Hematopoietic multipotent progenitor cell treated with erythropoietin and hydrocortisone succinate and interleukin-3 and kit ligand, for 6 days (in vitro differentiated cells): Measurements from ENCODE around the gene SLC10A7.
A peak's percentile ranks its signal among the peaks of the same experiment; 100 is the strongest.

Source experiments
- DNase-seq: peaks from one replicate; pipeline ENCODE4 v3.0.0-alpha.2; 2015

Gene SLC10A7

GRCh38 chr4:146252969-146253611, 268.6 kb downstream of the SLC10A7 start:
- no peak for DNase-seq

GRCh38 chr4:146247356-146247755, 274.4 kb downstream of the SLC10A7 start:
- no peak for DNase-seq

GRCh38 chr4:146246381-146246780, 275.4 kb downstream of the SLC10A7 start:
- DNase-seq, result no peak

GRCh38 chr4:146245850-146246249, 275.9 kb downstream of the SLC10A7 start:
- no peak for DNase-seq

GRCh38 chr4:146245246-146245645, 276.5 kb downstream of the SLC10A7 start:
- no peak for DNase-seq

- no peak for DNase-seq
Measured at GRCh38 chr4:146244496-146244895, 277.2 kb downstream of the SLC10A7 start.

GRCh38 chr4:146243883-146244277, 277.9 kb downstream of the SLC10A7 start:
- DNase-seq, result no peak

- peak; percentile 42 for DNase-seq
Measured at GRCh38 chr4:146243141-146243882, 278.4 kb downstream of the SLC10A7 start.

GRCh38 chr4:146238107-146238506, 283.6 kb downstream of the SLC10A7 start:
- DNase-seq, result no peak

- DNase-seq, result no peak
Measured at GRCh38 chr4:146237092-146237491, 284.6 kb downstream of the SLC10A7 start.

GRCh38 chr4:146236216-146236615, 285.5 kb downstream of the SLC10A7 start:
- no peak for DNase-seq

GRCh38 chr4:146235654-146236177, 286.0 kb downstream of the SLC10A7 start:
- no peak for DNase-seq

- DNase-seq, result no peak
Measured at GRCh38 chr4:146232131-146232722, 289.5 kb downstream of the SLC10A7 start.

GRCh38 chr4:146229406-146229805, 292.3 kb downstream of the SLC10A7 start:
- DNase-seq, result no peak

- DNase-seq, result no peak
Measured at GRCh38 chr4:146224326-146224966, 297.3 kb downstream of the SLC10A7 start.

GRCh38 chr4:146222313-146222712, 299.4 kb downstream of the SLC10A7 start:
- DNase-seq, result no peak

- DNase-seq, result no peak
Measured at GRCh38 chr4:146214238-146214637, 307.5 kb downstream of the SLC10A7 start, which contains the start of gene REELD1. Gene REELD1, plus strand, starts transcription at chr4:146214538. Its CDS starts 2,415 bp downstream, at chr4:146216953.

- DNase-seq, result no peak
Measured at GRCh38 chr4:146212781-146213180, 309.0 kb downstream of the SLC10A7 start.

- DNase-seq, result no peak
Measured at GRCh38 chr4:146211440-146211839, 310.3 kb downstream of the SLC10A7 start.

GRCh38 chr4:146210890-146211289, 310.9 kb downstream of the SLC10A7 start:
- no peak for DNase-seq

- DNase-seq, result no peak
Measured at GRCh38 chr4:146207410-146207809, 314.3 kb downstream of the SLC10A7 start.
